Measurements from ENCODE around the gene HLA-DMA. TPM values are rescaled to one million over a fixed set of nuclear protein-coding genes. Genes with fewer than 3 reads are reported as not detected.
A peak's percentile ranks its signal among the peaks of the same experiment; 100 is the strongest.

HLA-DMA gene
- total and polyA plus RNA-seq, 9 of the 15 experiments (the other 6 are each of a cell fraction or from before 2014, with no cell fraction given) = 0.13 to 0.83 (median 0.51) TPM

GRCh38 chr6:32945108-32945760 is 7.7 kb downstream of the HLA-DMA start:
- Histone ChIP-seq H3K4me1 (replicated peaks in 1 of 2; ENCODE audit: control insufficient read depth in 2 of 2, insufficient read depth in 2 of 2, low read length in 2 of 2) (no peaks in the 10 kb centered on the region), H3K27ac (ENCODE audit: extremely low read depth, low read depth, low read length) (no peak overlapping the region), H3K9ac (ENCODE audit: insufficient read depth in 1 of 2, low read depth in 2 of 2, low read length in 2 of 2) (no peak overlapping the region), H2AFZ (ENCODE audit: low read depth, low read length) (no peak overlapping the region), H3K9me3 (replicated peaks; ENCODE audit: control insufficient read depth, insufficient read depth, low read depth, low read length) (no peaks in the 10 kb centered on the region), H3K4me3 (no peak overlapping the region), H3K79me2 (ENCODE audit: control insufficient read depth, insufficient read depth, low read length) (no peaks in the 10 kb centered on the region), H3K4me2 (ENCODE audit: insufficient read depth, low read length) (no peak overlapping the region), H3K36me3 (ENCODE audit: control insufficient read depth, insufficient read depth, low read length) (no peaks in the 10 kb centered on the region), H3K9me1 (ENCODE audit: control insufficient read depth, insufficient read depth, low read length) (no peaks in the 10 kb centered on the region), H3K27me3 (ENCODE audit: control insufficient read depth in 2 of 2, insufficient read depth in 2 of 2, low read length in 2 of 2) (peaks cover 10 to 31% of the 10 kb centered on the region in 2 experiments), H4K20me1 (replicated peaks; ENCODE audit: control insufficient read depth, insufficient read depth, low read length) (no peaks in the 10 kb centered on the region)
- ATAC-seq (no peak), DNase-seq (ENCODE audit: extremely low read depth in 1 of 4, low spot score in 3 of 4) (no peak), FAIRE-seq (no peak)
- POLR2A ChIA-PET = no interaction called here
- WGBS (ENCODE audit: insufficient coverage, low coverage, missing lambda C conversion rate) = 2% methylated on average over 9 of the region's 9 CpGs
- no TSS peak for BruUV-seq (replicated peaks)
- intact Hi-C loops (cut with micrococcal nuclease) = loop anchor here (5.0 kb wide), 1 partner anchor 58 kb away; no protein-coding TSS in a partner anchor
- CTCF ChIA-PET (ENCODE audit: low intra/inter-chr PET ratio) = interaction anchor here (0.9 to 1.3 kb wide), 2 partner anchors 59 to 60 kb away, joined by 3 to 4 read pairs; no protein-coding TSS in a partner anchor
- in situ Hi-C loops (cut with MboI) = no loop called here
- TF ChIP-seq, protein P1, sequence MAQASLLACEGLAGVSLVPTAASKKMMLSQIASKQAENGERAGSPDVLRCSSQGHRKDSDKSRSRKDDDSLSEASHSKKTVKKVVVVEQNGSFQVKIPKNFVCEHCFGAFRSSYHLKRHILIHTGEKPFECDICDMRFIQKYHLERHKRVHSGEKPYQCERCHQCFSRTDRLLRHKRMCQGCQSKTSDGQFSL (CRISPR knock-in tag; IDR thresholded peaks at IDR 0.05) = no peak
- TF ChIP-seq, protein P1 (tag; IDR thresholded peaks at IDR 0.05) = no peak
- TF ChIP-seq EGR1 (conservative IDR thresholded peaks at IDR 0.05) = peak; percentile 22; the same call in 1 of the 2 replicates
- no peak for TF ChIP-seq CEBPG (CRISPR knock-in tag; IDR thresholded peaks at IDR 0.05)
- TF ChIP-seq CEBPG (tag; conservative IDR thresholded peaks at IDR 0.05 in 1 of 2, IDR thresholded peaks at IDR 0.05 in 1 of 2) = 0 out of 4 replicates have a peak, but pooled peaks of 1 of the 2 experiments have one; percentile 16

Measured in K562 (cell line).